Suppressor macrophage (primary cell): ENCODE measurements around the gene DPPA4.
"Not testable (repeated sequence)": the region's sequence is repeated elsewhere in the genome, so short reads cannot be mapped to it uniquely, and the experiment has no call there.

Experiments used
- DNase-seq, 4 experiments: peaks; one replicate each; pipeline ENCODE4 v3.0.0-alpha.2; 2020 to 2022
- total RNA-seq, 17 experiments: gene quantifications; one replicate each; lab custom pipeline; 2026; ENCODE audit warnings: mixed read lengths in 6 of 17, inconsistent platforms in 3 of 17; lab: John Stamatoyannopoulos, UW

Gene DPPA4, protein sequence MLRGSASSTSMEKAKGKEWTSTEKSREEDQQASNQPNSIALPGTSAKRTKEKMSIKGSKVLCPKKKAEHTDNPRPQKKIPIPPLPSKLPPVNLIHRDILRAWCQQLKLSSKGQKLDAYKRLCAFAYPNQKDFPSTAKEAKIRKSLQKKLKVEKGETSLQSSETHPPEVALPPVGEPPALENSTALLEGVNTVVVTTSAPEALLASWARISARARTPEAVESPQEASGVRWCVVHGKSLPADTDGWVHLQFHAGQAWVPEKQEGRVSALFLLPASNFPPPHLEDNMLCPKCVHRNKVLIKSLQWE
- 0 to 3.1 (median 0) reads per million in 17 experiments for total RNA-seq

DNA sequence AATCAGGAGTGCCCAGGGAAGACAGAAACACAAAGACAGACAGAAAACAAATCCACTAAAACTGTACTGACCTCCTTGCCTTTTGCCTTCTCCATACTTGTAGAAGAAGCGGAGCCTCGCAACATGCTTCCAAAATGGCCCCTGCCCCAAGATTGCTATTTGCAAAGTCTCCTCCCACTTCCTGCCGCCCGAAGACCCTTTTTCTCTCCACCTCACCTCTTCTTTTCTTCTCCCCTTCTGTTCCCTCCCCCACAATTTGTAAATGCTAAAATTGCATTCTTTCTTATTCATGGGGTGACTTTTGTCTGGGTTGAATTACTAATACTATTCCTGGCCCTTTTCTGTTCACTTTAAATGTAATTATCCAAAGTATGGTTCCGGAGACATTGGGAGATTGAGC lies at the start of gene DPPA4:
TSS of gene DPPA4 (minus strand) at position 154 of the 400 bp plus-strand sequence. CDS start at position 125, 29 bp downstream.
- no peak for DNase-seq

DNA sequence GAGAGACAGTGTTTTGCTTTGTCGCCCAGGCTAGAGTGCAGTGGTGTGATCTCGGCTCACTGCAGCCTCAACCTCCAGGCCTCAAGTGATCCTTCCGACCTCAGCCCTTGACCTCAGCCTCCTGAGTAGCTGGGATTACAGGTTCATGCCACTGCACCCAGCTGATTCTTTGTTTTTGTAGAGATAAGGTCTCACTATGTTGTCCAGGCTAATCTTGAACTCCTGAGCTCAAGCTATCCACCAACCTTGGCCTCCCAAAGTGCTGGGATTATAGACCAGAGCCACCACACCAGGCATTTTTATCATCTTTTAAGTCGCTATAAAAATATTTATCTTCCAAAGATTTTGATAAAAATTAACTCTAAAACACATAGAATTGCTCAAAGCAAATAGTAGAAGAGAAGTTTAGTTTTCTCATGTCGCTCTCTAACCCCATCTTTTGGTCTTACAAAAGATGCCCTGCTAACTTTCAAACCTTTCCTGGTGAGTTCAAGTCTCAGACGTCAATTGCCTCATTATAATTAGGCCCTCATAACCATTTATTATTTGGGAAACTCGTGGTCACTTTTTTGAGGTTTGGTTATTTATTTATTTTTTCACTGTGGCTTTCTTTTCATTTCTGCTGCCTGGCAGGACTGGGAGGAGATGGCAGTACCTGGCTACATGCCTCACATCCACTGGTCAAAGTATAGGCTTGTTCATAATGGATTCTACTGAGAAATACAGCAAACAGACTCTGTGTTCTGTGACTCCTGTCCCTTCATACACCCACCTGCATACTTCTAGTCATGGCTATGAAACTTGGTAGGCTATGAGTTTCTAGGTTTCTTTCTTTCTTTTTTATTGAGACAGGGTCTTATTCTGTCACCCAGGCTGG lies 48.3 kb upstream of the DPPA4 start:
- no peak for DNase-seq

DNA sequence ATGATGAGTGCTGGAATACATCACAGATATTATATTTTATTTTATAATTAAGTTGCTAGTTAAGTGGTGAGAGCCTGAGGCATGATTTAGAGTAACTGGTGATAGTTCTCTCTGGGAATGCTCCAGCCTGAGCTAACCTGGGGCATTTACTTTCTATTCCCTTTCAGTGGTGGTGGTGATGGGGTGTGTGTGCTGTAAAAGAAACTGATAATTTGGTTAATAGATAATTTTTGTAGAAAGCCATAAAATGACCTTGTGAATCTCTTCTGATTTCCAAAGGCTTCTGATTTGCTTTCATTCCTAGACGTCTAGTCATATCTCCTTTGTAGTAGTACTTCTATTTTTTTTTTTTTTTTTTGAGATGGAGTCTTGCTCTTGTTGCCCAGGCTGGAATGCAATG lies 46.8 kb upstream of the DPPA4 start:
- no peak for DNase-seq

DNA sequence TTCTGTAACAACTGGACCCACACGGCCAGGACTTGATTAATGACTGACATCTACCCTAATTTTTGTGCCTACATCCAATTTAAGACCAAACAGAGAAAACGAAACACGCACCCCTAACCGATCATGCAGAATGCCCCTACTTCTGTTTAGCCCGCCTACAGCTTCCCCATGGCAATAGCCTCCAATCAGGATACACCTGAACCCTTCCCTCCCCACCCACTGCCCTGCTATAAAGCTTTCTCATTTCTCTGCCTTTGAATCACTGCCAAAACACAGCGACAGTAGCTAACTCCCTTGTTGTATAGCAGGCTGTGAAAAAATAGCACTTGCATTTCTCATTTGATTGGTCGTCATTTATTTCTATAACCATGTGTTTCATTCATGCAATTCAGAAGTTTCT lies 45.2 kb upstream of the DPPA4 start:
- no peak for DNase-seq

DNA sequence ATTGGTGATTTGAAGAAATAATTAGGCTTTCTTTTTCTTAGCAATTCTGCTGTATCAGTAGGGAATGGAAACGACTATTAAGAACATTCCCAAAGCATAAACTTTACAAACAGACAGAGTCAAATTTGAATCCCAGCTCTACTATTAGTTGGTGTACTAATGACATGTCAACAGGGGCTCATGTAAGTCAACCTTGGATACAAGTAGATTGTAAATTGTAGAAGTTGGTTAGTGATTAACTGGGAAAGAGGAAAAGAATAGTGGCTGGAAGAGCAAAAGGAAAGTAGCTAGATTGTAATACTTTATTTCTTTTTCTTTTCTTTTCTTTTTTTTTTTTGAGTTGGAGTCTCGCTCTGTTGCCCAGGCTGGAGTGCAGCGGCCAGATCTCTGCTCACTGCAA lies 38.6 kb upstream of the DPPA4 start:
- DNase-seq = no peak

DNA sequence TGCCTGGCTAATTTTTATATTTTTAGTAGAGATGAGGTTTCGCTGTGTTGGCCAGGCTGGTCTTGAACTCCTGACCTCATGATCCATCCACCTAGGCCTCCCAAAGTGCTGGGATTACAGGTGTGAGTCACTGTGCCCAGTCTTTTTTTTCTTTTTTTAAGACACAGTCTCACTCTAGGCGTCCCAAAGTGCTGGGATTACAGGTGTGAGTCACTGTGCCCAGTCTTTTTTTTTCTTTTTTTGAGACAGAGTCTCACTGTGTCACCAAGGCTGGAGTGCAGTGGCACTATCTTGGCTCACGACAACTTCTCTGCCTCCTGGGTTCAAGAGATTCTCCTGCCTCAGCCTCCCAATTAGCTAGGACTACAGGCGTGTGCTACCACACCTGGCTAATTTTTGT lies 37.1 kb upstream of the DPPA4 start:
- DNase-seq = not testable (repeated sequence)

DNA sequence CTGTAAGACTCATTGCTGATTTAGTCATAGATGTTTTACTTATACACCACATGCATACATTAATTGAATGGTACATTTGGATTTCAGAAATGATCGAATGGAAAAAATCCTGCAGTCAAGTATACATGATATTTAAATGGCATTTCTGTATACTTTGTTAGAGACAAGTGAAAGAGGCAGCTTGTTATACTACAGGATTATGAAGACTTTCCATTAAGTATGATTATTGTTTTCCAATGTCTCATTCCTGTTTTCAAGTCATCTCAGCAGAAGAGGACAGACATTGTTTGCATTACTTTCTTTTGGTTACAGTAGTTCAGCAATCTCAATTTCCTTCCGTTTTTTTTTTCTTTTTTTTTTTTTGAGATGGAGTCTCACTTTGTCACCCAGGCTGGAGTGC lies 36.6 kb upstream of the DPPA4 start:
- no peak for DNase-seq

DNA sequence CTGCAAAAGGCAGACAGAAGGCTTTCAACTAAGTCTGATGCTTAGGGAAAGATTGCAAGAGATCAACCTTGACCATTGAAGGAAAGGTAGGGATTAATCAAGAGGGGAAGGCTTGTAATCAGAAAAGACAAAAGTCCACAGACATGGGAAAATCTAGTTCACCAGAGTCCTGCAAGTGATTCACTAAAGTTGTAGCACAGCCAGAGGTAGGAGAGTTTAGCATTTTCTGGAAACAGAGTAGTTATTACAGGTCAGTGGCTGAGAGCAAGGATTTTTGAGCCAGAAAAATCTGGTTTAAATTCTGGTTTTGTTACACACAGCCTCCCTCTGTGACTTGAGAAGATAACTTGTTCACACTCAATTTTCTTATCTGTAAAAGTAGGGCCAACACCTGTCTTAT lies 35.3 kb upstream of the DPPA4 start:
- no peak for DNase-seq

DNA sequence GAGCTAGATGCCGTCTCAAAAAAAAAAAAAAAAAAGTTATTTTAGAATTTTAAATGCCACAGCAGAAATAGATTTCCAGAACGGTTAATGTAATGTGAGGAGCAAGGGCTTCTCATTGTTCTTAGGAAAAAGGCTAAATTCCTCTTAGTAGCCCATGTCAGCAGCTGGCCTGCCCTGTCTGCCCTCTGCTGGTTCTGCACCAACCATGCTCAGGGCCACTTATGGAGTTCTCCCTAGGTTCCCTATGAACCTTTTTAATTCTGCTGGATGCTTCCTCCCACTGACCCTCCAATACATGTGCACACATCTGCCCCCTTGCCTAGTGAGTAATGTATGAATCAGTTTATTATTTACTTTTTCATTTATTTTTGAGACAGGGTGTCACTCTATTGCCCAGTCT lies 32.2 kb upstream of the DPPA4 start:
- peak in 3 of 4 experiments; percentile 4 to 40 (median 19) for DNase-seq

DNA sequence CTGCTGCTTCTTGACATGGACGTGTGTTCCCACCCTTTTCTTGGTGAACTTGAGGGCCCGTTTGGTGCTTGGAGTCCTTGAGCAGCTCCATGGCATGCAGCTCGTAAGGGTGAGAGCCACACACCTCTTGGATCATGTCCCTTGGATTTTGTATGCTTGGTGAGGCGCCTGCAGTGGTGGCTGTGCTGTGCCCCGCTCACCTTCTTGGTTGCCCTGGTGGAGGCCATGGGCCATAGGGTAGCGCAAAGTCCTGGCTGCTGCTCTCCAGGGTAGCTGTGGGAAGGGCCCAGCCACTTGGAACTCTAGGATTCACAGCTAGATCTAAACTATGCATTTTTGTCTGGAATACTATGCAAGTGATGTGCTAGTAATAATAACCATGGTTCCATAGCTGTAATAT lies 26.7 kb upstream of the DPPA4 start:
- DNase-seq = no peak

DNA sequence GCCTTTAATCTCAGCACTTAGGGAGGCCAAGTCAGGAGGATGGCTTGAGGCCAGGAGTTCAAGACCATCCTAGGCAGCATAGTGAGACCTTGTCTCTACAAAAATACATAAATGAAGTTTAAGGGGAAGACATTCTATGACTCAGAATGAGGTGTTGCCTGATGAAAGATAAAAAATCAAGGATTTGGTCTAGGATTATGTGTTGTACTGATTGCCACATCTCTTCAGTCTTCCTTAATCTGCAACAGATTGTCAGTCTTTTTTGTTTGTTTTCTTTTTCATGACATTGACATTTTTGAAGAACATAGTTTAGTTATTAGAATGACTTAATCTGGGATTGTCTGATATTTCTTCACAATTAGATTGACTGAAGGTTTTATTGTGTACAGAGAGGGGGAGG lies 26.3 kb upstream of the DPPA4 start:
- no peak for DNase-seq

DNA sequence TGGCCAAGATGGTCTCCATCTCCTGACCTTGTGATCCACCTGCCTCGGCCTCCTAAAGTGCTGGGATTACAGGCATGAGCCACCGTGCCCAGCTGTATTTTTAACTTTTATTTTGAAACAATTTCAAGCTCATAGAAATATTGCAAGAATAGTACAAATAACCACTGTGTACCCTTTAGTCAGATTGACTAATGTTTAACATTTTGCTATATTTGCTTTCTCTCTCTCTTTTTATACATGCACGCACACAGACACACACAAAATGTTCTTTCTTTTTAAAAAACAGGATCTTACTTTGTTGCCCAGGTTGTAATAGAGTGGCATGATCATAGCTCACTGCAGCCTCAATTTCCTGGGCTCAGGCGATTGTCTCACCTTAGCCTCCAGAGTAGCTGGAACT lies 25.5 kb upstream of the DPPA4 start:
- no peak for DNase-seq

DNA sequence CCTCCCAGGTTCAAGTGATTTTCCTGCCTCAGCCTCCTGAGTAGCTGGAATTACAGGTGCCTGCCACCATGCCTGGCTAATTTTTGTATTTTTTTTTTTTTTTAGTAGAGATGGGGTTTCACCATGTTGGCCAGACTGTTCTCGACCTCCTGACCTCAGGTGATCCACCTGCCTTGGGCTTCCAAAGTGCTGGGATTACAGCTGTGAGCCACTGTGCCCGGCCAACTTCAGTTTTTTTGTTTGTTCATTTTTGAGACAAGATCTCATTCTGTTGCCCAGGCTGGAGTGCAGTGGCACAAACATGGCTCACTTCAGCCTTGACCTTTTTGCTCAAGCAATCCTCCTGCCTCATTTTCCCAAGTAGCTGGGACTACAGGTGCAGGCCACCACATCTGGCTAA lies 21.5 kb upstream of the DPPA4 start:
- DNase-seq = not testable (repeated sequence)

DNA sequence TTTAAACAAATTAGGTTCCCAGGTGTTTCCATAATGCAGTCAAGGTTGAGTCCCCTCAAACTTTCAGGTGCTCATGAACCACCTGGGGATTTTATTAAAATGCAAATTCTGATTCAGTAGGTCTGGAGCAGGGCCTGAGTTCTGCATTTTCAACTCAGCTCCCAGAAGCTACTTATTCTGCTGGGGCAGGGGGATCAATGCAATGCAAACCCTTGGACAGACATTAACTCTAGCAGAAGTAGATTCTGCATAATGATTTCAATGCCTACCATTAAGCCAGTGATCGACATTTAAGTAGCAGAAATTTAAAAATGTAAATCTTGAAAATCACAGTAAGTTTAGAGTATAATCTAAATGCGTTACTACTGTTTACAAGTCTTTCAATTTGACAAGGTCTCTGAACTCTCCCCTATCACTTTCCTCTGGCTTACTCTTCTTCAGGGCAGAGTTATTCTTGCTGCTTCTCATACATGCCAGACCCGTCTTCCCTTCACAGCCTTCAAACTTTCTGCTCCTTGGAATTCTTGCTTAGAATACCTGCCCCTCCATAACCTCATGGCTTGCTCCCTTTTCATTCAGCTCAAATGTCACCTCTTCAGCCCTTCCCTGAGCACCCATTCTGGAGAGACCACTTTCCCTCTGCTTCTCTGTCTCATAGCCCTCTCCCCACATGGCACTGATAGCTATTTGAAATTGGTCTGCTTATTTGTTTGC lies 19.3 kb upstream of the DPPA4 start:
- DNase-seq = no peak

DNA sequence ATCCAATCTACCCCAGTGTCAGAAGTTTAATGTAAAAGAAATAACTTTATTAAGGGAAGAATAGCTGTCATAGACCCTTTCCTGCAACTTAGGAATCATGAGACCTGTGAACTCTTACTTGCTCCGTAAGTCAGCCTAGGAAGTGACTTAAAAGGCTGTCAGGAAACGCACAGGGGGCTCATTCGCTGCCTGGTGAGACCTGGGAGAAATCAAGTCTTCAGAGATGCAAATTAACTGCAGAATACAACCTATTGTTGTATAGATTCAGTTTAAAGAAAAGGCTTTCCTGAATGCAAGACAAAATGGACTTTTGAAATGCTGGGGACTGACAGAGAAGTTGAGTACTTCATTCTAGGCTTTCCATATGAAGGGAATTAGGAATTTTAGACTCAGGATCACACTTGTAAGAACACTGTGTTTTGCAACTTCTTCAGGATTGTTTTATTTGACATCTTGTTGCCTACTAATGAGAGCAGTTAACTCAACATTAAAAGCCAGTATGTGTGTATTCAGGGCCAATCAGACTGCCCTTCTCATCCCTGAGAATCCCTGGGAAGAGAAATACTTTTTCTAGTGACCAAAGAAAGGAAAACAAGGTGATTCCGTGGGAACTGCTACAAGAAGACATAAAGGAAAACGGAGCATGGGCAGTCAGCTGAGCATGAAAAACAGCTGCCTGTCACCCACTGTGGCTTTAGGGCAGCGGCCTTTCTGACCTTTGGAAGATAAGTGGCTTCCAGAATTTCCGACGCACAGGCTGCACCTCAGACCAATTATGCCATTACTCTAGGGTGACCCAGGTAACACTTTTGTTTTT lies 18.5 kb upstream of the DPPA4 start:
- DNase-seq = no peak

DNA sequence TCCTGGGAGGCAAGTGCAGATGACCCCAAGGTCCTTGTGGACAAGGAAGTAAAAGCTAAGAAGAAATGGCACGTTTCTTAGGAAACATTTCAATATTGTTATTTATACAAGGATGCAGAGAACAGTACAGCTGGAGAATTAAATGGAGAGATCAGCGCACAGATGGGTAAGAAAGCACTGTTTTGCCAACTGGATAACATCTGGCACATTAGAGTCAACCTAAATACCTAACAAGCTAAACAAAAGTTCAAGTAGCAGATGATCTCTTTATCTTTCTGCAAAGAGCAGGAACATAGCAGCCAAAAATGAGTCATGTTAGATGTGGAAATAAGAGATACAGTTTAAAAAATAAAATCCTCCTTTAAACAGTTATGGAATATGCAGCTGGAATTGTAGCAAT lies 15.7 kb upstream of the DPPA4 start:
- DNase-seq = no peak

DNA sequence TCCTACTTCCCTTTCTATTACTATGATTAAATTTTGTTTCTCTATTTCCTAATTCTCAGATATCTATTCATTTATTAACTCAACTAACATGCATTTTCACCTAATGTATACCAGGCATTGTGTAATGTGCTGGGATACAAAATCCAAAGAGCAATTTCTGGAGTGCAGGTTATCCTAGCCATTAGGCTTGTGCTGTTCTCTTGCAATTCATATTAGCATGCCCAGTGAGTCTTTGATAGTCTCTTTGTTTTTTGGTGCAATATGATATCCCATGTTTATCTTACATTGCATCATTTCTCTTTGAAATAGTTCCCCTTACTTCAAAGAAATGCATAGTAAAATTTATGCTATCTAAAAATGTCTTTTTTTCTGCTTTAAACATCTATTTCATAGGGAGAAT lies 13.9 kb upstream of the DPPA4 start:
- no peak for DNase-seq

DNA sequence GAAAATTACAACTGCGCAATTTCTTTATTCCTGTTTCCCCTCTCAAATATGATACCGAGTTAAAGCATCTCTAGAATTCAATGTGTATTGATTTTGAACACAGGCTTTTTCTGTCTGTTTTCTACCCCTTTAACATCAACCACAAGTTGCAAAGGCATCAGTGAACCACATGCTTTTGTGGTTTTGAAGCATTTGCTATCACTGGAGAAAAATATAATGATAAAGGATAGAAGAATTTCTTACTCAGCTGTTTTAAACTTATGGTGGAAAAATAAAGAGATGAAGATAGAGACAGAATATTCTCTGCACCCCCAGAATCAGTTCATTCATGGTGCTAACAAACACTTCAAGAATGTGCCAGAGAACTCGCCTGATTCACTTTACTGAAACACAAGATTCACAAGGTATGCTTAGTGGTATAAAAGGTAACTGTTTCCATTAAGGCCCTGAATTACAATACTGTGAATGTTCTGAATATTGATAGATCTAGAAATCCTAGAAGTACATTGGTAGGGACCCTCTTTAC lies 9.5 kb upstream of the DPPA4 start:
- DNase-seq = no peak

DNA sequence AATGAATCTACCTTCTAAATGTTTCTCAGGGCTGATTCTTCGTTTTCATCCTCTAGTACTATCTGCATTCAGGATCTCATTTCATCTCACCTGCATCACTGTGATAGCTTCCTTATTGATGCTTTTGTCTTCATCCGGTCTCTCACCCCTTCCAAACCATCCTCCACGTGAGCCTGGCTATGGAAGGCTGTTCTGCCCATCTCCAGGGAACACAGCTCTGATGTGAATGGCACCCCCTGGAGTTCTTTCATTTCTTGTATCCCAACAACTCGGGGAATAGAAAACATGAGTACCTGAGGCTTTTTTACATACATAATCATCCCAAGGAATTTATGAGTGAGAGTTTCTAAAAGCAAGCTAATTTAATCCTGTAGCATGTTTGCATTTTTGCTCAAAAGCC lies 8.8 kb upstream of the DPPA4 start:
- DNase-seq = no peak

DNA sequence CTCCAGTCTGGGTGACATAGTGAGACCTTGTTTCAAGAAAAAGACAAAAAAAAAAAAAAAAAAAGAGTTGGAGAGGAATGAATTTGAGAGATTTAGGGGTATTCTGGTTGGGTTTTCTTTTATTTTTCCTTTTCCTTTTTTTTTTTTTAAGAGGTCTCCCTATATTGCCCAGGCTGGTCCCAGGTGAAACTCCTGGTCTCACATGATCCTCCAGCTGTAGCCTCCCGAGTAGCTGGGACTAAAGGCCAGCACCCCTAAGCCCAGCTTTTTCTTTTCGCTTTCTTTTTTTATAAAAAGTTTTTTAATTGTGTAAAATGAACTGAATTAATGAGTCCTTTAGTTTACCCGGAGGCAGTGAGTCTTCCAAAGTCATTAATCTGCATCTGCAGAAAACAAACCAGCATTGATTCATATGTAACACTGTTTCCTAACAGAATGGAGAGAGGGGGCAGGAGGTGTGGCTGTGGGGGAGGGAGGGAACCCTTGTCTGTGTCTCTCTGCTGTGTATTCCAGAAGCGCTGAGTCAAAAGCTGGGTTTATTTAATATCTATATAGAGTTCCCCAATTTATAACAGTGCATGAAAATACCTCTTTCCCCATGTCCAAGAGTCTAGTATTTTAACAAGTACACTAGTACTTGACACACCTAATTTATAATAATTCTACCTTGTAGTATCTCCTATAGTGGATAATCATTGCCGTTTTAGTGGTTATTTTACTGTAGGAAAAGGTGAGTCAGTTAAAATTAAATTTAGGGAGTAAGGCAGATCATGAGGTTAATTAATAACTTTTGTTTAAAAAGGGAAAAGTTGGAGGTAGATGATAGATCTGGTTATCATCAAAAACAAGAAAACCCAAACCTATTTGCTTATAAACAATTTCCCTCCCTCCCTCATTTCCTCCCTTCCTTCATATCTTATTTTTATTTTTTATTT lies 2.6 kb upstream of the DPPA4 start:
- DNase-seq = no peak

DNA sequence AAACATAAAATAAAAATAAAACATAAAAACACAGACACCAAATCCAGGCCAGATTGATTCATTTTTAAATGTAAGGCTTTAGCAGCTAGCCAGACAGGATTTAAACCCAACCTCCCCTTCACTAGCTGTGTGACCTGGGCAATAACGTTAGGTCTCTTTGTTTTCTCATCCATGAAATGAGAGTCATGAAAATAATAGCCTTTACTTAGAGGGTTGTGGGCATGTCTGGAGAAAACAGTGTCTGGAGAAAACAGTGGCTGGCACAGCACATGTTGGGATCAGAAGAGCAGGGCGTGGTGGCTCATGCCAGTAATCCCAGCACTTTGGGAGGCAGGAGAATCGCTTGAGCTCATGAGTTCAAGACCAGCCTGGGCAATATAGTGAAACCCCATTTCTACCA lies 1.9 kb upstream of the DPPA4 start:
- DNase-seq = no peak
